Stimulated activated CD8-positive, alpha-beta memory T cell treated with anti-CD3 and anti-CD28 coated beads, Interleukin-2, amount 100 ng/mL, for 1 hour (primary cell): Measurements from ENCODE around the gene CIITA.

Experiments
- DNase-seq, 2 donors: peaks; one replicate each; pipeline ENCODE4 v3.0.0-alpha.2; 2020; ENCODE audit warnings: low read depth in 2 of 2

CIITA gene

GRCh38 chr16:10982465-10983150 is 105.6 kb downstream of the CIITA start:
- no peak for DNase-seq

DNA sequence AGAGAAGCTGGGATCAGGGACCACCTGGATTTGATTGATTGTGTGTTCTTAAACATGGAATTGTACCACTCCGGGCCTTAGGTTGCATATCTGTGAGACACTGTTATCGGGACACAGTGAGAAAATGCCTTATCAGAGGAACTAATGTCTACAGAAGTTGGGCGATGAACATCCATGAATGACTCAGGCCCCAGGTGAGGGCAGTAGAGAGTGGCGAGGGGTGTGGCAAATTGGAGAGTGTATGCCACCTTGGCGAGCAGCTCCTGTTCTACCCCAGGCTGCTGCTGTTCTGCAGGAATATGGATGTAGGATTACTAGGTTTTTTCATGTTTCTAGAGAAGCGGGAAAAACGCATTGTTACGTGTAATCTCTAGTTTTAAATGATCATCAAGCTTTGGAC is 106.2 kb downstream of the CIITA start:
- no peak for DNase-seq

GRCh38 chr16:10984509-10984908 is 107.5 kb downstream of the CIITA start:
- no peak for DNase-seq
